Stimulated activated CD8-positive, alpha-beta memory T cell treated with anti-CD3 and anti-CD28 coated beads, Interleukin-2, amount 100 ng/mL, for 1 hour (primary cell): ENCODE measurements around the gene TRRAP.

Source experiments
- DNase-seq, 2 donors: peaks; one replicate each; pipeline ENCODE4 v3.0.0-alpha.2; 2020; ENCODE audit warnings: low read depth in 2 of 2

TRRAP gene

GRCh38 chr7:99005776-99006175 lies 127.4 kb downstream of the TRRAP start:
- no peak for DNase-seq

GRCh38 chr7:99006739-99007424 lies 128.6 kb downstream of the TRRAP start:
- no peak for DNase-seq

- DNase-seq: no peak
These were observed 129.9 kb downstream of the TRRAP start for GRCh38 chr7:99008181-99008631.

GRCh38 chr7:99008921-99009530 lies 130.7 kb downstream of the TRRAP start:
- DNase-seq: no peak

- DNase-seq: no peak
These were observed 131.9 kb downstream of the TRRAP start for GRCh38 chr7:99010281-99010680.

- no peak for DNase-seq
These were observed 133.0 kb downstream of the TRRAP start for GRCh38 chr7:99011341-99011705.

- no peak for DNase-seq
These were observed 133.5 kb downstream of the TRRAP start for GRCh38 chr7:99011706-99012404.

GRCh38 chr7:99012722-99013121 lies 134.4 kb downstream of the TRRAP start:
- no peak for DNase-seq

GRCh38 chr7:99013266-99014112 lies 135.2 kb downstream of the TRRAP start:
- no peak for DNase-seq

GRCh38 chr7:99014113-99014985 lies 136.0 kb downstream of the TRRAP start:
- no peak for DNase-seq

- DNase-seq: no peak
These were observed 137.9 kb downstream of the TRRAP start for GRCh38 chr7:99016196-99016595.

- no peak for DNase-seq
These were observed 141.4 kb downstream of the TRRAP start for GRCh38 chr7:99019523-99020412.

- DNase-seq: no peak
These were observed 142.0 kb downstream of the TRRAP start for GRCh38 chr7:99020413-99020715.

GRCh38 chr7:99021941-99022560 lies 143.7 kb downstream of the TRRAP start:
- DNase-seq: no peak

- no peak for DNase-seq
These were observed 145.7 kb downstream of the TRRAP start for GRCh38 chr7:99024066-99024465.

- no peak for DNase-seq
These were observed 148.9 kb downstream of the TRRAP start for GRCh38 chr7:99027241-99027640.

- DNase-seq: no peak
These were observed 149.5 kb downstream of the TRRAP start for GRCh38 chr7:99027841-99028240.

GRCh38 chr7:99028261-99028973 lies 150.1 kb downstream of the TRRAP start:
- DNase-seq: no peak
